ENCODE measurements around the gene PALB2.

PALB2 gene

DNA sequence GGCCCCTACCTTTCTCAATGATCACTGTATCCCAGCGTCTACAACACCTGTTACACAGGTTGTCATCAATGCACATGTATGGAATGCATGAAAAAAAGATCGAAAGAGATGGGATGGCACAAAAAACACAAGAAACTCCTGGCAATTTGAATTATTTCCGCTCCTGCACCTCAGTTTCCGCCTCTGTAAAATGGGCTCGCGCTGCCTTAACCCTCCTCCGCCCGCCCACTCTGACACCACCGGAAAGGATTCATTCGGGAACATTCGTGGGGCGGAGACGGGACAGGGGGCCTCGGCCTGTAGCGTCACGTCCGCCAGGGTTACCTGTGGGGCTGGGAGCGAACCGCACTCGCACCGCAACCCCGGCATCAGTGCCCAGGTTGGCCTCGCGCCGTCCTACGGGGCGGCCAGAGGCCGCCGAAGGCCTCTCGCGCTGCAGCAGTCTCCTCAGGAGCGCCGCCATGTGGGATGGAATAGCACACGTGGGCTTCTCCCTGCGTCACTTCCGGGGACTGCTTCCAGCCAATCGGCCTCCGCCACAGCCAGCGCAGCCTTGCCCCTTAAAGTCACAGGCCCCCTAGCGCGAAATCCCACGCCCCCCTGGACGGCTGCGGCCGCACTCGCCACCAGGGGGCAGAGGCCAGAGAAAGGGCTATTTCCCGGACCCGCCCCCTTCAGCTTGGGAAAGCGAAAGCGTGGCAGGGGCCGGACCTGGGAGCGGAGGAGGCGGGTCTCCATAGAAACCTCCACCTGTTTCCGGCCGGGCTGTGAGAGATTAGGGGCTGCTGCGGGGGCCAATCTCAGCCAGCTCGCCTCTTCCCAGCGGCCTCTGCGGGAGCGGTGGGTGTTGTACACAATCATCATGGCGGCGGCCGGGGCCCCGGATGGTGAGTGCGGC, 84.0 kb downstream of the PALB2 start, which contains the start of the genes EARS2 and UBFD1:
TSS of gene EARS2 (minus strand) at position 470 of the 898 bp plus-strand sequence. CDS start at position 463, 7 bp downstream.
TSS of gene UBFD1 (plus strand) at position 847 of the 898 bp plus-strand sequence. CDS start at position 863, 16 bp downstream.
- no peaks in the 10 kb centered on the region for H3K9me3 Mint-ChIP-seq
- H3K36me3 Mint-ChIP-seq = peaks cover 58% of the 10 kb centered on the region
- H3K27ac Mint-ChIP-seq = peak within 1 kb of the TSS; percentile 94
- DNase-seq (ENCODE audit: low spot score in 2 of 2) (peak; percentile 99 to 100), ATAC-seq (peak; percentile 95)
- peaks cover 18% of the 10 kb centered on the region for H3K4me1 Mint-ChIP-seq
- peak within 1 kb of the TSS; percentile 87 for H3K4me3 Mint-ChIP-seq

DNA sequence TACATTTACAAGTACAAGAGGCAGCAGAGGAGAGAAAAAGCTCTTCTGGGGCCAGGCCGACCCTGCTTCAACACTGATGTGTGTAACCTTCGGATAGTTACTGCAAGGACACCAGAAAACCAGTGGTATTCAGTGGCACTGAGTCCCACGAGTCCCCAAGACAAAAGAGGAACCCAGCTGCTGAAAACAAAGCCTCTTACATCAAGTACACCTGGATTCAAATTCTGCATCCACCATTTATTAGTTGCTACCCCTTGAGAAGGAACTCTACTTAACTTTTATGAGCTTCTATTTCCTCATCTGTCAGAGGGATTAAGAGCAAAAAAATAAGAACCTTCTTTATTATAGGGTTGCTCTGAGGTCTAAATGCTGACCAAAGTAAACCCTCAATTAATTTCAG, 86.6 kb downstream of the PALB2 start:
- Mint-ChIP-seq H3K4me3 (no peak overlapping the region), H3K36me3 (peaks cover 58% of the 10 kb centered on the region), H3K9me3 (no peaks in the 10 kb centered on the region), H3K27ac (peak overlapping the region; percentile 43), H3K4me1 (peaks cover 18% of the 10 kb centered on the region)
- ATAC-seq (no peak), DNase-seq (ENCODE audit: low spot score in 2 of 2) (no peak)
